Measurements from ENCODE around the gene HARS2.

DNA sequence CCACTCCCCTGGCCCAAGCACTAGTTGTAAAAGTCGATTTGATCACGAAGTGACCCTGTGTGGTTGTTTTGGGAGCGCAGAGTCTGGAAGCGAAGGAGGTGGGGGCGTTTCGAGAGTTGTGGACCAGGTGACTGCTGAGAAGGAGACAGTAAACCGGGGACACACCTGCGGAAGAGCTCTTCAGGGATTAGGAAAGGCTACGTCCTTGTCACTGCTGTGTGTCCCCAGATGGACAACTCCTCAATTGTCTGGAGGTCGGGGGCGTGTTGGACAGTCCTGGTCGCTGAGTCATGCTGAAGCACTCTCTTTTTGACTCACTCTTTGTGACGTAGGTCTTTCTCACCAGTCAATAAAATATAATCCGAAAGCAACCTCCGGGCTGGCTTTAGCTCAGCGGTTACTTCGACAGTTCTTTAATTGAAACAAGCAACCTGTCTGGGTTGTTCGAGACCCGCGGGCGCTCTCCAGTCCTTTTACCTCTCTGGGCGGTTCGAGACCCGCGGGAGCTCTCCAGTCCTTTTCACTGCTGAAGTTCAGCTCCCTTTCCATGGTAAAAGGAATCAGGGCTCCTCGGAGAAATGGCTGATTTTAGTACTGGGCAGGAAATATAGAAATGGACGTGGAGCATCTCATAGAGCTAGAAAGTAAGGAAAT is 19.8 kb downstream of the HARS2 start:
- TF ChIP-seq TAF1 (IDR thresholded peaks at IDR 0.05; ENCODE audit: borderline replicate concordance, low read depth, low read length), result no peak
- 0 out of 2 replicates have a peak, but pooled peaks have one; percentile 20 for TF ChIP-seq POLR2A (IDR thresholded peaks at IDR 0.05; ENCODE audit: low read depth, low read length)

All from GM12892 (cell line).